NCI-H1092 treated with DMSO at 0.1 percent for 48 hours (cell line): ENCODE results near the gene KRT25.
"Not testable (repeated sequence)": the region's sequence is repeated elsewhere in the genome, so short reads cannot be mapped to it uniquely, and the experiment has no call there.

ENCODE experiments used
- DNase-seq: peaks from one replicate; lab custom pipeline; 2025; lab: John Stamatoyannopoulos, UW

The KRT25 gene

GRCh38 chr17:40751065-40751464, 4.1 kb downstream of the KRT25 start:
- no peak for DNase-seq

GRCh38 chr17:40750391-40750790, 4.7 kb downstream of the KRT25 start:
- no peak for DNase-seq

GRCh38 chr17:40748666-40749065, 6.5 kb downstream of the KRT25 start:
- DNase-seq, result not testable (repeated sequence)

- DNase-seq, result no peak
These were observed 16.6 kb downstream of the KRT25 start for GRCh38 chr17:40738553-40738952.

- no peak for DNase-seq
These were observed 20.1 kb downstream of the KRT25 start for GRCh38 chr17:40735016-40735415.

- no peak for DNase-seq
These were observed 21.1 kb downstream of the KRT25 start for GRCh38 chr17:40734018-40734417.

GRCh38 chr17:40730970-40731369, 24.2 kb downstream of the KRT25 start:
- no peak for DNase-seq

- no peak for DNase-seq
These were observed 27.5 kb downstream of the KRT25 start for GRCh38 chr17:40727447-40728231.

- no peak for DNase-seq
These were observed 28.2 kb downstream of the KRT25 start for GRCh38 chr17:40726919-40727318.

- no peak for DNase-seq
These were observed 30.5 kb downstream of the KRT25 start for GRCh38 chr17:40724656-40725055.

GRCh38 chr17:40722241-40722640, 32.9 kb downstream of the KRT25 start:
- DNase-seq, result no peak

- DNase-seq, result no peak
These were observed 34.2 kb downstream of the KRT25 start for GRCh38 chr17:40720899-40721298.

GRCh38 chr17:40718930-40719329, 36.2 kb downstream of the KRT25 start:
- DNase-seq, result no peak

GRCh38 chr17:40717776-40718175, 37.4 kb downstream of the KRT25 start:
- no peak for DNase-seq

- DNase-seq, result no peak
These were observed 40.7 kb downstream of the KRT25 start for GRCh38 chr17:40714473-40714872.

GRCh38 chr17:40707745-40708144, 47.4 kb downstream of the KRT25 start:
- no peak for DNase-seq

GRCh38 chr17:40705584-40705983, 49.5 kb downstream of the KRT25 start:
- DNase-seq, result no peak

GRCh38 chr17:40703652-40704051, 51.5 kb downstream of the KRT25 start, which contains the start of gene KRT24:
KRT24 (minus strand) TSS chr17:40703752; CDS start chr17:40703693, 59 bp downstream.
- DNase-seq, result no peak

GRCh38 chr17:40702271-40702670, 52.9 kb downstream of the KRT25 start:
- no peak for DNase-seq

- DNase-seq, result no peak
These were observed 55.3 kb downstream of the KRT25 start for GRCh38 chr17:40699853-40700252.

GRCh38 chr17:40699371-40699770, 55.8 kb downstream of the KRT25 start:
- no peak for DNase-seq
